Measurements from ENCODE around the gene ALDH8A1. TPM values are rescaled to one million over a fixed set of nuclear protein-coding genes. Genes with fewer than 3 reads are reported as not detected.

The ALDH8A1 gene
- total RNA-seq, 2 donors from 2014 or later = 0.55 to 0.56 TPM

GRCh38 chr6:134954272-134955000 is 4.5 kb upstream of the ALDH8A1 start:
- no peak for DNase-seq
- ATAC-seq = peak; percentile 89
- intact Hi-C loops (cut with DNase I, micrococcal nuclease) = no loop called here

DNA sequence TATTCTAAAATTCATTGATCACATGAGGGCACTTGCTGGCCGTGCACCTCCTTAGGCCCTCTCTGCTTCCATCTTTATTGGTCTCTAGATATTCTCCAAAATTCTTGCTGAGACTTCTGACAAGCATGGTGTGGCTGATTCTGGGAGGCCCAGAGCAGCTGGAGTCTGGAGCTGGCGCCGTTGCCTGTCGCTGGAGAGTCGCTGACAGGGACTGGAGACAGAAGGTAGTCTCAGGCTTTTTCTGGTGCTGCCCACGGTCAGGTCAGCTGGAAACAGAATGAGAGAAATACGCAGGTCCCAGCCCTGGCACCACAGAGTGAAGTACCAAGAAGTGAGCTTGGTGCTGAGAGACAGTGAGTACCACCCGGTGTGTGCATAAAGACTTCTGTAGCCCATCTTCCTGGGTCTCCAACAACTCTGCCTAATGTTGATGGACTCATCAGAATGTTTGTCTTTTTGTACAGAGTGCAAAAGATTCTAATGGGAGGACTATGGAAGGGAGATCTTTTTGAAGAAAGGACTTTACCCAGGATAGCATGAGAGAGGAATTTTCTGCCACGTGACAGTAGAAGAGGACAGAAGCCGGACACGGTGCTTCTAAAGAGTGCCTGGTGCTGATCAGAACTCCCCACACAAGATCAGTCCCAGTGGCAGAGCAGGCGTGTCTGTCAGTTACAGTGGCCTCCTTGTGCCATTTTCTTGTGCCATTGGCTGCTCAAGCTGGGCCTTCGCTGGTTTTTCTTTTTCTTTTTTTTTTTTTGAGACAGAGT is 1.8 kb upstream of the ALDH8A1 start:
- intact Hi-C loops (cut with DNase I, micrococcal nuclease) = no loop called here
- ATAC-seq = no peak
- DNase-seq = no peak

DNA sequence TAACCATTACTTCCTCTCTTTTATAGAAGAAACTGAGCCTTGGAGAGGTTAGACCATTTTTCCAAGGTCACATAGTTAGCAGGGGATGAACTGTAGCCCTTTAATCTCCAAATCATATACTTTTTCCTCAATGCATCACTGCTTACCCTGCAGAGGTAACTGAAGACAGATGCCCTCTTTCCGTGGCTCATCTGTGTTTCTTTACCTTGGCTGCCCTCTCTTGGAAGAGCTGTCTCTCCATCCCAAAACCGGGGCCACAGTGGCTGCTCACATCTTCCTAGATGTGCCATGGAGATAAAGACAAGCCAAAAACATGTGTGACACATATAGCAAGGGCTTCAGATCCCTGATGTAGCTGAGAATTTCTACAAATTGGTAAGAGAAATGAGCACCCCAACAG is 581 bp upstream of the ALDH8A1 start:
- intact Hi-C loops (cut with DNase I, micrococcal nuclease) = no loop called here
- no peak for DNase-seq
- ATAC-seq = no peak

DNA sequence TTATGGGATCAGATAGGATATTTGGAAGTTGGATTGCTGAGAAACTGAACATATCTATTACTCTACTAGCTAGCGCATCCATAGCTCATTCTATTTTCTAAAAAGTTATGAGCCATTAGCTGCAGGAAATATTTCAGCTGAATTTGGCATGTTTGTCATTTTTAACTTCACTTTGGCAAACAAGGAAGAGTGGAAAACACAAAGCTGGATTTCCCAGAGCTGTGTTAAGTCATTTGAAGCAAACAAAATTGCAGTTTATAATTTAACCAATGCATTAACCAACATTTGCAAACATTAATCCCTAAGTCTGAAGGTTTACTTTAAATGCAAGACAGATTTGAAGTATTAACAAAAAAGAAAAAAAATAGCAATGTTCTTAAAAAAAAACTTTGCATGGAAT is 1.2 kb downstream of the ALDH8A1 start:
- ATAC-seq = no peak
- intact Hi-C loops (cut with DNase I, micrococcal nuclease) = no loop called here
- no peak for DNase-seq

- no peak for ATAC-seq
- DNase-seq = no peak
- intact Hi-C loops (cut with DNase I, micrococcal nuclease) = no loop called here
These were observed 1.8 kb downstream of the ALDH8A1 start for GRCh38 chr6:134948142-134948541.

- intact Hi-C loops (cut with DNase I, micrococcal nuclease) = no loop called here
- ATAC-seq (no peak), DNase-seq (no peak)
These were observed 4.9 kb downstream of the ALDH8A1 start for GRCh38 chr6:134945045-134945444.

- DNase-seq (no peak), ATAC-seq (no peak)
- intact Hi-C loops (cut with DNase I, micrococcal nuclease) = no loop called here
These were observed 6.3 kb downstream of the ALDH8A1 start for GRCh38 chr6:134943522-134944111.

- intact Hi-C loops (cut with DNase I, micrococcal nuclease) = no loop called here
- DNase-seq (no peak), ATAC-seq (no peak)
These were observed 11.0 kb downstream of the ALDH8A1 start for GRCh38 chr6:134938896-134939295.

DNA sequence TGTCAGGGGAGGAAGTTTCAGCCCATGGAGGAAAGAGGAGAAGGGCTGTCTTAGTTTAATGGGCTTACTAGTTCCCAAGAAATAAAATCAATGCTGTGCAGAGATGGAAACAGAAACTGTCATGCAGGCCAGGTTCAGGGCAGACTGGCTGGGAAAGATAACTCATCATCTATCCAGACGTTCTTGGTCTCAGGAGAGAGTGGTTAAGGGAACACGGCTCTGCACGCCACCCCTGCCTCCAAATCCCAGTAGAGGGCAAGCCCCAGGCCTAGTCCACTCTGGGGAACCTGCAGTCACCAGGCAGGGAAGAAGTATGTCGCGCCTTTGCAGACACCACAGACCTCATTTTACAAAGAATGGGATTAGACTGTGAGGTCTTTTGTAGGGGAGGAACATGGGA is 12.5 kb downstream of the ALDH8A1 start:
- intact Hi-C loops (cut with DNase I, micrococcal nuclease) = no loop called here
- ATAC-seq = no peak
- DNase-seq = no peak

DNA sequence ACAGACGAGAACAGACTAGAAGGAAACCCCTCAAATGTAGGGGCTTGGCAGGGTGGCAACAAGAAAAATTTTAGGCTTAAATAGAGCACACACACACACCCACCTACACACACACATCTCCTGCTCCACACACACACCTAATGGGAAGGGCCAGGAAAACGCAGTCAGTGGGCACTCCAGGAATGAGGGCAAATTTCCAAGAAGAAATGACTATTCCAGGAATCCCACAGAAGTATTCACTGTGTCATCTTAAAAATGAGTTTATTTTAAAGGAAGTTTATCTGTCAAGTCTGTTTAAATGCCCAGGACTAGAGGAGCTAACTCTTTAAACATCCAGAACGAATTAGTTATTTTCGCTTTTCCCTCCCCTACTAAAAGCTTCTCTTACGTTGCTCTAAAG is 13.0 kb downstream of the ALDH8A1 start:
- ATAC-seq = no peak
- intact Hi-C loops (cut with DNase I, micrococcal nuclease) = no loop called here
- DNase-seq = no peak

- intact Hi-C loops (cut with DNase I, micrococcal nuclease) = no loop called here
- ATAC-seq (no peak), DNase-seq (no peak)
These were observed 13.4 kb downstream of the ALDH8A1 start for GRCh38 chr6:134936476-134936875.

DNA sequence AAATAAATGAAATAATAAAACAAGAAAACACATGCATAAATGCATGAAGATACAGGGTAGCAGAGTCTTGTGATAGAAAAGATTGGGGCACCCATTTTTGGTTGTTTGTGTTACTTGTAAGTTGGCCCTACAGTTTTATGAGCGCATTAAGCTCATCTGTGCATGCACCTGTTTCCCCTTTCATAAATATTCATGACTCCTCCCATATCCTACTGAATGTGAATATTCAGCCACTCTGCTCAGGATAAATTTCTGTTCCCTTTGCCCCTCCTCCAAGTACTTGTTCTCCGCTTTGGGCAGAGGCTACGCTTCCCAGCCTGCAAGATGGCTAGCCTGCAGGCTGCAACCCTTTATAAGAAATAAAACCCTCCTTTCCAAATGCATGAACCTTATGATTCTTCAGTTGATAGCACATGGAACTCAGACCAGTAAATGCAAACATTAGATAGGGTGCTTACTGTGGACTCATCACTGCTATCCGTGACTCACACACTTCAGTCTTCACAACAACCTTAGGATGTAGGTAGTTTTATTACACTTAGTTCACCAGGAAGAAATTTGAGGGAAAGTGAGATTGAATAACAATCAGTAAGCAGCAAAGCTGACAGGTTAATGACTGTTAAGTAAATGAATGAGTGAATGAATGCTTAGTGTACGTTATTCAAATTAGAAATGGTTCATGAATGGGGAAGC is 15.0 kb downstream of the ALDH8A1 start:
- intact Hi-C loops (cut with DNase I, micrococcal nuclease) = no loop called here
- DNase-seq (no peak), ATAC-seq (peak; percentile 59)

- ATAC-seq = no peak
- no peak for DNase-seq
These were observed 17.1 kb downstream of the ALDH8A1 start for GRCh38 chr6:134932535-134933470.

DNA sequence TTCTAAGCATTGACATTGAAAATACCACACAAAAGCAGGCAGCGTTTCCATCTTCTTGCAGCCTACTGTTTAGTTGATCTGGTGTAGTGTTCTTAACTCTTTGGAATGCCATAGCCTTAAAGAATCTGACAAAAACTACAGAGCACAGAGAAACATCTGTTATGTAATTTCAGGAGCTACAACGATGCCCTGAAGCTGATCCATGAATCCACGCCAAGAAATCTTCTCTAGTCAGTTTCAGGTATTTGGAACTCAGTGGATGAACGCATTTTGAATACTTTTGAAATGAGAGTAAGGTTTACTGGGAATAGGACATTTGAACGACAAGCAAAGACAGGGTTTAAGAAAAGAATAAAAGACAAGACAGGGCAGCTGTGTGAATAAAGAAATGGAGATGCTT is 17.8 kb downstream of the ALDH8A1 start:
- DNase-seq = no peak
- intact Hi-C loops (cut with DNase I, micrococcal nuclease) = no loop called here
- ATAC-seq = no peak

More at GRCh38 chr6:134932535-134933470, 17.1 kb downstream of the ALDH8A1 start:
- intact Hi-C loops (cut with DNase I, micrococcal nuclease) = no loop called here

- ATAC-seq = no peak
- no peak for DNase-seq
- intact Hi-C loops (cut with DNase I, micrococcal nuclease) = no loop called here
These were observed 19.4 kb downstream of the ALDH8A1 start for GRCh38 chr6:134930463-134930862.

GRCh38 chr6:134928151-134928900 is 21.6 kb downstream of the ALDH8A1 start:
- DNase-seq = no peak
- ATAC-seq = no peak
- intact Hi-C loops (cut with DNase I, micrococcal nuclease) = no loop called here

GRCh38 chr6:134925800-134926199 is 24.1 kb downstream of the ALDH8A1 start:
- intact Hi-C loops (cut with DNase I, micrococcal nuclease) = no loop called here

DNA sequence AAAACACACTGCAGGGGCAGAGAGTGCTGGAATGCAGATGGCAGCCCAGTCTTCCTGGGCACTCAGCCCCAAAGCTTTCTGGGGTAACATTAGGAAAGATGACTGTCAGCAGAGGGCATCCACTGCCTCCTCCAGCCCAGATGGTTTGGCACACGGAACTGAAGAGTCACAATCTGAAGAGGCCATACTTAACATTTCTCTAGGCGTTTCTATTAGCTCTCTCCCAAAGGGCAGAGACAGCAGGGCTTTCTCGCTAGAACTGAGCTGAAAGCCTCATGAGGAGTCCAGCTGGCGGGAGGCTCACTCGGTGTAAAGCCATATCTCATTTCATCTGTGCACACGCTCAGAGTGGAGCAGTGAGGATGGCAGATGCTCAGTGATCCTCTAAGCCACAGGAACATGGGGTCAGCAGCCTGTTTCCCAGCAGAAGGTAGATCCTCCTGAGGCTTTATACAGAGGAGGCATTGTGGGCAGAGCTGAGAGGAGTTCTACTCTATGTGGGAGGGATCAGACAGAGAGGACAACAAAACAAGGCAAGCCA is 28.1 kb downstream of the ALDH8A1 start:
- DNase-seq (no peak), ATAC-seq (no peak)
- intact Hi-C loops (cut with DNase I, micrococcal nuclease) = no loop called here

More at GRCh38 chr6:134925800-134926199, 24.1 kb downstream of the ALDH8A1 start:
- ATAC-seq (no peak), DNase-seq (no peak)
